NCI-H2227 (cell line): Measurements from ENCODE around the gene ZNF667.

Experiments used
- DNase-seq: peaks from one replicate; lab custom pipeline; 2025; ENCODE audit not compliant: unreplicated experiment; lab: John Stamatoyannopoulos, UW

The ZNF667 gene

GRCh38 chr19:56393119-56394012, 83.8 kb downstream of the ZNF667 start, which contains the start of gene ZNF582:
Gene ZNF582 (minus strand): TSS chr19:56393534. CDS start chr19:56391752, 1,782 bp downstream.
- peak; percentile 100 for DNase-seq
